Mesothelial cell of epicardium (in vitro differentiated cells): ENCODE data around the gene ATP2C2. TPM values are rescaled to one million over a fixed set of nuclear protein-coding genes. Genes with fewer than 3 reads are reported as not detected.

Experiments
- DNase-seq, 2 experiments: peaks; one replicate each; pipeline ENCODE4 v3.0.0; 2021; ENCODE audit warnings: low spot score in 2 of 2; ENCODE audit not compliant: unreplicated experiment in 2 of 2
- H3K27ac Mint-ChIP-seq: 2 replicates; pipeline ENCODE4 v1.8.0; 2021; ENCODE audit warnings: mixed read lengths
- H3K27me3 Mint-ChIP-seq: 2 replicates; pipeline ENCODE4 v1.8.0; 2021; ENCODE audit warnings: low read depth, mixed read lengths
- H3K36me3 Mint-ChIP-seq: 2 replicates; pipeline ENCODE4 v1.8.0; 2021; ENCODE audit warnings: mixed read lengths
- H3K4me1 Mint-ChIP-seq: 2 replicates; pipeline ENCODE4 v1.8.0; 2021; ENCODE audit warnings: mixed read lengths
- H3K4me3 Mint-ChIP-seq: 2 replicates; pipeline ENCODE4 v1.8.0; 2021; ENCODE audit warnings: mild to moderate bottlenecking, moderate library complexity, mixed read lengths
- H3K9me3 Mint-ChIP-seq: 2 replicates; pipeline ENCODE4 v1.8.0; 2021; ENCODE audit warnings: mixed read lengths
- CTCF ChIP-seq: fragments of 200-600 bp; sonication (generic); IDR thresholded peaks from one replicate; pipeline ENCODE4 v1.5.0; 2021; ENCODE audit warnings: antibody characterized with exemption; ENCODE audit not compliant: unreplicated experiment
- total RNA-seq: library from RNA; stranded (reverse); gene quantifications from 3 replicates; pipeline ENCODE4 v1.2.1, GENCODE V29; 2021

Gene ATP2C2
- total RNA-seq, 1 donor from 2014 or later, result 47.7 TPM

GRCh38 chr16:84404324-84404723 is 36.0 kb downstream of the ATP2C2 start:
- TF ChIP-seq CTCF, result no peak
- H3K9me3 Mint-ChIP-seq, result peaks cover 21% of the 10 kb centered on the region
- H3K36me3 Mint-ChIP-seq, result peaks cover 33% of the 10 kb centered on the region
- peaks cover 14% of the 10 kb centered on the region for H3K4me1 Mint-ChIP-seq
- no peak overlapping the region for H3K27ac Mint-ChIP-seq
- no peaks in the 10 kb centered on the region for H3K27me3 Mint-ChIP-seq
- no peak overlapping the region for H3K4me3 Mint-ChIP-seq
- DNase-seq, result no peak

DNA sequence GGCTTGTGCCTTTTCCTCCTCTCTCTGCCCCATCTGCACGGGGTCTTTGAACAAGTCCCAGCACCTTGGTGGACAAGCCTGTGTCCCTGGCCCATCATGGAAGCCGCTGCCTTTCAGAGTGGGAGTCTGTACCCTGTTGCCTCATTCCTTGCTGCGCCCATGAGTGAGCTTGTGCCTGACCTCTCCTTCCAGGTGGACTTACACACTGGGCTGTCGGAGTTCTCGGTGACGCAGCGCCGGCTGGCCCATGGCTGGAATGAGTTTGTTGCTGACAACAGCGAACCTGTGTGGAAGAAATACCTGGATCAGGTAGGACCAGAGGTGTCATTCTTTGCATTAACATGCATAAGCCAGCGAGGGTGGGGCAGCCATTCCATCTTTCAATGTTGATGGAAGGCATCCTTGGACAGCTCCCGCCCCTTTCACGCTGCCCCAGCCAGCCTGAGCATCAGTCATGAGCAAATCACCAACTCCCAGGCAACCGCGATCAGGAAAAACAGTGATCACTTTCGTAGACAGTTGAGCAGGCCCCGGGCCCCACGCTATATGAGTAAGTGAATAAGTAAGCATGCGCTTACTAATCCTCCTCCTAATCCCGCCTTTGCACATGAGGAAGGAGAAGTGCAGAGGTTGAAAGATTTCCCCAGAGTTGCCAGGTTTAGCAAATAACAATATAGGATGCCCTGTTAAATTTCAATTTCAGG is 36.8 kb downstream of the ATP2C2 start:
- DNase-seq, result no peak
- no peak for TF ChIP-seq CTCF
- Mint-ChIP-seq H3K36me3 (peaks cover 26% of the 10 kb centered on the region), H3K9me3 (peaks cover 17% of the 10 kb centered on the region), H3K27me3 (no peaks in the 10 kb centered on the region), H3K4me3 (no peak overlapping the region), H3K27ac (peak overlapping the region; percentile 43), H3K4me1 (peaks cover 19% of the 10 kb centered on the region)

- no peak for TF ChIP-seq CTCF
- Mint-ChIP-seq H3K4me1 (peaks cover 28% of the 10 kb centered on the region), H3K4me3 (no peak overlapping the region), H3K27me3 (no peaks in the 10 kb centered on the region), H3K9me3 (peaks cover 12% of the 10 kb centered on the region), H3K36me3 (peaks cover 21% of the 10 kb centered on the region), H3K27ac (no peak overlapping the region)
- DNase-seq, result no peak
Measured at GRCh38 chr16:84406006-84406963, 37.9 kb downstream of the ATP2C2 start.

GRCh38 chr16:84407588-84408313 is 39.4 kb downstream of the ATP2C2 start:
- no peak overlapping the region for H3K27ac Mint-ChIP-seq
- DNase-seq, result no peak

More at GRCh38 chr16:84407588-84408313, 39.4 kb downstream of the ATP2C2 start:
- H3K36me3 Mint-ChIP-seq, result peaks cover 7% of the 10 kb centered on the region
- no peaks in the 10 kb centered on the region for H3K27me3 Mint-ChIP-seq
- H3K4me3 Mint-ChIP-seq, result no peak overlapping the region
- no peak for TF ChIP-seq CTCF
- H3K4me1 Mint-ChIP-seq, result peaks cover 31% of the 10 kb centered on the region
- no peaks in the 10 kb centered on the region for H3K9me3 Mint-ChIP-seq
